ENCODE measurements around the gene CIT.

DNA sequence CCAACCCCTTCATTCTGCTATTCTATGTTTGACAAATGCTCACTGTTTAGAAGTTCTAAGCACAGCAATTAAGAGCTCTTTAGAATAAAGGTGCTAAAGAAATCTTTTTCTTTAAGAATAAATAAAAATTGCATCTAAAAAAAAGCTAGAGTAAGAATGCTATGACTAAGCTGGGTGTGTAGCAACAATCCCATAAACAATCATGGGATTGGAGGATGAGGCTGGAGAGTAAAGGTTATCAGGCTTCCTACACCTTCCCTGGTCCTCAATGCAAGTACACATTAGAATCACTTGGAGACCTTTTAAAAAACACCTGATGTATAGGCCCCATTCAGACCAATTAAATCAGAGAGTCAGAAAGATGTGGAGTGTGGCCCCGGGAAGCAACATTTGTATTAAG lies 88.3 kb downstream of the CIT start:
- TF ChIP-seq, protein P1, sequence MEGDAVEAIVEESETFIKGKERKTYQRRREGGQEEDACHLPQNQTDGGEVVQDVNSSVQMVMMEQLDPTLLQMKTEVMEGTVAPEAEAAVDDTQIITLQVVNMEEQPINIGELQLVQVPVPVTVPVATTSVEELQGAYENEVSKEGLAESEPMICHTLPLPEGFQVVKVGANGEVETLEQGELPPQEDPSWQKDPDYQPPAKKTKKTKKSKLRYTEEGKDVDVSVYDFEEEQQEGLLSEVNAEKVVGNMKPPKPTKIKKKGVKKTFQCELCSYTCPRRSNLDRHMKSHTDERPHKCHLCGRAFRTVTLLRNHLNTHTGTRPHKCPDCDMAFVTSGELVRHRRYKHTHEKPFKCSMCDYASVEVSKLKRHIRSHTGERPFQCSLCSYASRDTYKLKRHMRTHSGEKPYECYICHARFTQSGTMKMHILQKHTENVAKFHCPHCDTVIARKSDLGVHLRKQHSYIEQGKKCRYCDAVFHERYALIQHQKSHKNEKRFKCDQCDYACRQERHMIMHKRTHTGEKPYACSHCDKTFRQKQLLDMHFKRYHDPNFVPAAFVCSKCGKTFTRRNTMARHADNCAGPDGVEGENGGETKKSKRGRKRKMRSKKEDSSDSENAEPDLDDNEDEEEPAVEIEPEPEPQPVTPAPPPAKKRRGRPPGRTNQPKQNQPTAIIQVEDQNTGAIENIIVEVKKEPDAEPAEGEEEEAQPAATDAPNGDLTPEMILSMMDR (IDR thresholded peaks at IDR 0.05) = no peak
- no peak for TF ChIP-seq POLR2A (IDR thresholded peaks at IDR 0.05)

Data from vagina (tissue), 2 donors.